ENCODE results near the gene ARL15. TPM values are rescaled to one million over a fixed set of nuclear protein-coding genes. Genes with fewer than 3 reads are reported as not detected.

Gene ARL15
- total and polyA plus RNA-seq, 2 donors (not counting 1 experiment from before 2014, with no cell fraction given): 5.8 to 20.5 TPM

- H3K4me2 ChIP-seq (replicated peaks; ENCODE audit: low read depth, low read length, poor library complexity, severe bottlenecking): no peak overlapping the region
- Mint-ChIP-seq H3K4me3 (no peak overlapping the region), H3K9me3 (ENCODE audit: insufficient read depth) (no peaks in the 10 kb centered on the region), H3K27me3 (no peaks in the 10 kb centered on the region), H3K4me1 (peaks cover 22% of the 10 kb centered on the region), H3K27ac (no peak overlapping the region)
- no peak overlapping the region for H3K4me3 ChIP-seq (ENCODE audit: control extremely low read depth in 1 of 5, extremely low read depth in 1 of 5, insufficient read depth in 1 of 5, low read depth in 2 of 5, low read length in 4 of 5)
- DNase-seq (no peak), ATAC-seq (ENCODE audit: low read depth) (no peak)
- 89% methylated on average over 7 of the region's 9 CpGs for WGBS (ENCODE audit: insufficient coverage)
- no peaks in the 10 kb centered on the region for H3K79me2 ChIP-seq (ENCODE audit: control insufficient read depth, insufficient read depth, low read length)
- no peak overlapping the region for H3K27ac ChIP-seq (ENCODE audit: low read length in 2 of 2)
- no peaks in the 10 kb centered on the region for H4K20me1 ChIP-seq (ENCODE audit: control insufficient read depth, insufficient read depth, low read length, poor library complexity, severe bottlenecking)
- ChIA-PET POLR2A (no interaction called here), CTCF (no interaction called here)
- no peak overlapping the region for H3K9ac ChIP-seq (ENCODE audit: low read length)
- intact Hi-C loops (cut with micrococcal nuclease): no loop called here
- peaks cover 6 to 11% of the 10 kb centered on the region in 2 donors for H3K4me1 ChIP-seq (ENCODE audit: control insufficient read depth in 2 of 2, insufficient read depth in 2 of 2, low read length in 2 of 2)
- H3K27me3 ChIP-seq (replicated peaks in 1 of 4; ENCODE audit: control extremely low read depth in 1 of 4, control insufficient read depth in 3 of 4, insufficient read depth in 4 of 4, low read length in 3 of 4): no peaks in the 10 kb centered on the region
- H3K36me3 ChIP-seq (replicated peaks in 1 of 2; ENCODE audit: control extremely low read depth in 1 of 2, control insufficient read depth in 1 of 2, extremely low read depth in 1 of 2, insufficient read depth in 2 of 2, low read length in 1 of 2): no peaks in the 10 kb centered on the region
- H2AFZ ChIP-seq (ENCODE audit: insufficient read depth, low read depth, low read length, poor library complexity, severe bottlenecking): no peak overlapping the region
- no peak for TF ChIP-seq CTCF (IDR thresholded peaks at IDR 0.05)
- TF ChIP-seq EZH2 (IDR thresholded peaks at IDR 0.05; ENCODE audit: borderline replicate concordance, insufficient read depth, low read depth, low read length, poor library complexity, severe bottlenecking): no peak
- H3K9me3 ChIP-seq (ENCODE audit: control extremely low read depth in 1 of 3, control insufficient read depth in 2 of 3, insufficient read depth in 1 of 3, low read length in 2 of 3): no peaks in the 10 kb centered on the region
These were observed 212.1 kb downstream of the ARL15 start for GRCh38 chr5:54098267-54098666.

GRCh38 chr5:54095969-54096368 is 214.4 kb downstream of the ARL15 start:
- Mint-ChIP-seq H3K27ac (no peak overlapping the region), H3K27me3 (no peaks in the 10 kb centered on the region), H3K4me3 (peak overlapping the region; percentile 45), H3K4me1 (peaks cover 22% of the 10 kb centered on the region), H3K9me3 (ENCODE audit: insufficient read depth) (no peaks in the 10 kb centered on the region)
- Histone ChIP-seq H3K36me3 (replicated peaks in 1 of 2; ENCODE audit: control extremely low read depth in 1 of 2, control insufficient read depth in 1 of 2, extremely low read depth in 1 of 2, insufficient read depth in 2 of 2, low read length in 1 of 2) (no peaks in the 10 kb centered on the region), H3K4me2 (replicated peaks; ENCODE audit: low read depth, low read length, poor library complexity, severe bottlenecking) (no peak overlapping the region), H3K9ac (ENCODE audit: low read length) (no peak overlapping the region), H3K9me3 (ENCODE audit: control extremely low read depth in 1 of 3, control insufficient read depth in 2 of 3, insufficient read depth in 1 of 3, low read length in 2 of 3) (no peaks in the 10 kb centered on the region), H3K4me1 (ENCODE audit: control insufficient read depth in 2 of 2, insufficient read depth in 2 of 2, low read length in 2 of 2) (peaks cover 6 to 11% of the 10 kb centered on the region in 2 donors), H3K27ac (ENCODE audit: low read length in 2 of 2) (no peak overlapping the region), H4K20me1 (ENCODE audit: control insufficient read depth, insufficient read depth, low read length, poor library complexity, severe bottlenecking) (no peaks in the 10 kb centered on the region), H3K4me3 (ENCODE audit: control extremely low read depth in 1 of 5, extremely low read depth in 1 of 5, insufficient read depth in 1 of 5, low read depth in 2 of 5, low read length in 4 of 5) (no peak overlapping the region), H2AFZ (ENCODE audit: insufficient read depth, low read depth, low read length, poor library complexity, severe bottlenecking) (no peak overlapping the region), H3K79me2 (ENCODE audit: control insufficient read depth, insufficient read depth, low read length) (no peaks in the 10 kb centered on the region), H3K27me3 (replicated peaks in 1 of 4; ENCODE audit: control extremely low read depth in 1 of 4, control insufficient read depth in 3 of 4, insufficient read depth in 4 of 4, low read length in 3 of 4) (no peaks in the 10 kb centered on the region)
- intact Hi-C loops (cut with micrococcal nuclease): no loop called here
- TF ChIP-seq EZH2 (IDR thresholded peaks at IDR 0.05; ENCODE audit: borderline replicate concordance, insufficient read depth, low read depth, low read length, poor library complexity, severe bottlenecking): no peak
- no peak for TF ChIP-seq CTCF (IDR thresholded peaks at IDR 0.05)
- no peak for ATAC-seq (ENCODE audit: low read depth)
- ChIA-PET CTCF (no interaction called here), POLR2A (interaction anchor here (0.5 kb wide), 1 partner anchor 109 kb away, joined by 3 read pairs; no protein-coding TSS in a partner anchor)
- no peak for DNase-seq

All from B cell (primary cell).